ENCODE measurements around the gene RBBP8NL.
"Not testable (repeated sequence)": the region's sequence is repeated elsewhere in the genome, so short reads cannot be mapped to it uniquely, and the experiment has no call there.

The RBBP8NL gene

GRCh38 chr20:62441987-62442539, 14.7 kb upstream of the RBBP8NL start:
- DNase-seq: no peak

- DNase-seq: no peak
Observed at GRCh38 chr20:62439218-62439617, 11.9 kb upstream of the RBBP8NL start.

GRCh38 chr20:62437927-62438326, 10.6 kb upstream of the RBBP8NL start:
- no peak for DNase-seq

GRCh38 chr20:62437496-62437895, 10.2 kb upstream of the RBBP8NL start:
- no peak for DNase-seq

GRCh38 chr20:62436692-62437091, 9.4 kb upstream of the RBBP8NL start:
- no peak for DNase-seq

GRCh38 chr20:62433658-62434497, 6.5 kb upstream of the RBBP8NL start:
- no peak for DNase-seq

GRCh38 chr20:62430866-62431447, 3.6 kb upstream of the RBBP8NL start:
- no peak for DNase-seq

GRCh38 chr20:62430311-62430853, 3.0 kb upstream of the RBBP8NL start:
- no peak for DNase-seq

- no peak for DNase-seq
Observed at GRCh38 chr20:62429455-62430310, 2.3 kb upstream of the RBBP8NL start.

- DNase-seq: no peak
Observed at GRCh38 chr20:62428396-62429295, 1.3 kb upstream of the RBBP8NL start.

- DNase-seq: no peak
Observed at GRCh38 chr20:62428002-62428372, 648 bp upstream of the RBBP8NL start.

GRCh38 chr20:62426699-62427131, 624 bp downstream of the RBBP8NL start:
- DNase-seq: no peak

GRCh38 chr20:62426059-62426348, 1.3 kb downstream of the RBBP8NL start:
- DNase-seq: not testable (repeated sequence)

GRCh38 chr20:62425281-62426058, 1.9 kb downstream of the RBBP8NL start:
- no peak for DNase-seq

- DNase-seq: no peak
Observed at GRCh38 chr20:62424249-62425107, 2.9 kb downstream of the RBBP8NL start.

- no peak for DNase-seq
Observed at GRCh38 chr20:62423326-62423706, 4.0 kb downstream of the RBBP8NL start.

GRCh38 chr20:62422636-62423325, 4.6 kb downstream of the RBBP8NL start:
- no peak for DNase-seq

GRCh38 chr20:62421716-62421990, 5.7 kb downstream of the RBBP8NL start:
- no peak for DNase-seq

GRCh38 chr20:62420846-62421715, 6.3 kb downstream of the RBBP8NL start:
- DNase-seq: no peak

All from CD4-positive, alpha-beta T cell treated with Interleukin-17A for 4 hours (primary cell).